HG03060 (cell line): Measurements from ENCODE around the gene RPL29.

Experiments used
- ATAC-seq: cut with Tn5 transposase; IDR thresholded peaks from one replicate; pipeline ENCODE4 v1.9.1; 2021; ENCODE audit warnings: low read depth, moderate number of reproducible peaks; ENCODE audit not compliant: unreplicated experiment

Gene RPL29

GRCh38 chr3:52028572-52028971 is 32.9 kb upstream of the RPL29 start:
- ATAC-seq, result no peak

- ATAC-seq, result no peak
Observed at GRCh38 chr3:52026041-52026440, 30.3 kb upstream of the RPL29 start.

- ATAC-seq, result no peak
Observed at GRCh38 chr3:52025453-52025852, 29.8 kb upstream of the RPL29 start.

GRCh38 chr3:52024765-52025452 is 29.2 kb upstream of the RPL29 start:
- no peak for ATAC-seq

- no peak for ATAC-seq
Observed at GRCh38 chr3:52023860-52024764, 28.4 kb upstream of the RPL29 start.

GRCh38 chr3:52023101-52023770 is 27.5 kb upstream of the RPL29 start:
- no peak for ATAC-seq

- no peak for ATAC-seq
Observed at GRCh38 chr3:52022323-52023100, 26.8 kb upstream of the RPL29 start.

- ATAC-seq, result no peak
Observed at GRCh38 chr3:52021489-52022268, 26.0 kb upstream of the RPL29 start.

- no peak for ATAC-seq
Observed at GRCh38 chr3:52020796-52021195, 25.1 kb upstream of the RPL29 start.

- ATAC-seq, result no peak
Observed at GRCh38 chr3:52019352-52020080, 23.8 kb upstream of the RPL29 start.

GRCh38 chr3:52018319-52019000 is 22.8 kb upstream of the RPL29 start:
- no peak for ATAC-seq

GRCh38 chr3:52017586-52017985 is 21.9 kb upstream of the RPL29 start:
- no peak for ATAC-seq

GRCh38 chr3:52015438-52016228 is 19.9 kb upstream of the RPL29 start:
- ATAC-seq, result no peak

- ATAC-seq, result no peak
Observed at GRCh38 chr3:52014613-52015012, 18.9 kb upstream of the RPL29 start.

GRCh38 chr3:52013802-52014598 is 18.3 kb upstream of the RPL29 start:
- ATAC-seq, result no peak

- ATAC-seq, result no peak
Observed at GRCh38 chr3:52012699-52013098, 17.0 kb upstream of the RPL29 start.

- no peak for ATAC-seq
Observed at GRCh38 chr3:52010431-52010830, 14.7 kb upstream of the RPL29 start.
